HG03354 (cell line): ENCODE measurements around the gene MSX1.
"Not testable (repeated sequence)": the region's sequence is repeated elsewhere in the genome, so short reads cannot be mapped to it uniquely, and the experiment has no call there.

Experiments
- ATAC-seq: cut with Tn5 transposase; IDR thresholded peaks from one replicate; pipeline ENCODE4 v1.9.1; 2021; ENCODE audit warnings: mild to moderate bottlenecking; ENCODE audit not compliant: unreplicated experiment, poor library complexity, severe bottlenecking

The MSX1 gene

DNA sequence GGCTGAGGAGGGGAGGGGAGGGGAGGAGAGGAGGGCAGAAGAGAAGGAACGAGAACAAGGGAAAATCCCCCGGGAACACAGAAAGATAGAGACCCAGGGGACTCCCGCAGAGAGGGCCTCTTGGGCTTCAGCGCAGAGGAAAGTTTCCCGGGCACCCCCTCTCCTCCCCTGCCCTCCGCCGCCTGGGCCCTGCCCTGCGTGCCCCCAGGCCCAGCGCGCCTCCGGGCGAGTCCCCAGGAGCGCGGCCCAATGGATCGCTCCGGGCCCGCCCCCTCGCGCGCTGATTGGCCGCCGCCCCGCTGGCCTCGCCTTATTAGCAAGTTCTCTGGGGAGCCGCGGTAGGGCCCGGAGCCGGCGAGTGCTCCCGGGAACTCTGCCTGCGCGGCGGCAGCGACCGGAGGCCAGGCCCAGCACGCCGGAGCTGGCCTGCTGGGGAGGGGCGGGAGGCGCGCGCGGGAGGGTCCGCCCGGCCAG, at the start of gene MSX1:
MSX1 (plus strand) TSS at position 341 of the 474 bp plus-strand sequence. CDS start 235 bp downstream, outside the sequence.
- ATAC-seq, result peak; percentile 85

- ATAC-seq, result no peak
These were observed 49.2 kb upstream of the MSX1 start for GRCh38 chr4:4810092-4810774.

- no peak for ATAC-seq
These were observed 48.7 kb upstream of the MSX1 start for GRCh38 chr4:4810778-4811177.

GRCh38 chr4:4812145-4812794, 47.2 kb upstream of the MSX1 start:
- ATAC-seq, result no peak

- no peak for ATAC-seq
These were observed 40.9 kb upstream of the MSX1 start for GRCh38 chr4:4818415-4819212.

DNA sequence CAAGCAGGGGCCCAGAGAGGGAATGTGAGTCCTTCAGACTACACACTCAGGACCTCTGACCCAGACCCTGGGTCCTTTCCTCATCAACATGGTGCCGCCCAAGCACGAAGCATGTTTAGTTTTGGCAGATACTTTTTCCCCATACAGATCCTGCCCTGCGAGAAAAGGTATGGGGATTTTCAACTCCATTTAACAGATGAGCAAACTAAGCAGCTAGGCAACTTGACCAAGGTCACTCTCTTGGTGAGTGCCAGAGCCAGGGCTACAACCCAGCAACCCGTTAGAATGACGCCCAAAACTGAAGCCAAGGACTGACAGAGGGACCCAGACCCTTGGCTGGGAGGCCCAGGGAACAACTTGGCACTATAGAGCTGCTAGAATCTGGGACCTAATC, 40.3 kb upstream of the MSX1 start:
- no peak for ATAC-seq

DNA sequence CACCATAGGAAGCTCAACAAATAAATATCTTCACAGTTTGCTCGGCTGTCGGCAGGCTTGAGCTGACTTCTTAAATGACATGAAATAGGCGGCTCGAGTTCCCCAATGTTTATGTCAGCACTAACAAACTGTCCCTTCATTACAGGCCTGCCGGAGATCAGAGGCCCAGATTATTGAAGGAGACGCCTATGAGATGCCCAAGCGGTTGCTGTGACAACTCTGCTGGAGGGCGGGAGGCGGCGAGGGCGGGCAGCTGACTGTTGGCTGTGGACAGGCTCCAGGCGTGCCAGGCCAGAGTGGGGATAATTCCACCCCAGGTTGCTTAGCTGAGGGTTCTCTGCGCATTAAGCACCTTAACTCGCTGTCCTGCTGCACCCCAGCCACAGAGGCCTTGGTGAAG, 39.2 kb upstream of the MSX1 start:
- ATAC-seq, result no peak

- ATAC-seq, result no peak
These were observed 38.7 kb upstream of the MSX1 start for GRCh38 chr4:4820739-4821138.

- no peak for ATAC-seq
These were observed 37.9 kb upstream of the MSX1 start for GRCh38 chr4:4821577-4821976.

DNA sequence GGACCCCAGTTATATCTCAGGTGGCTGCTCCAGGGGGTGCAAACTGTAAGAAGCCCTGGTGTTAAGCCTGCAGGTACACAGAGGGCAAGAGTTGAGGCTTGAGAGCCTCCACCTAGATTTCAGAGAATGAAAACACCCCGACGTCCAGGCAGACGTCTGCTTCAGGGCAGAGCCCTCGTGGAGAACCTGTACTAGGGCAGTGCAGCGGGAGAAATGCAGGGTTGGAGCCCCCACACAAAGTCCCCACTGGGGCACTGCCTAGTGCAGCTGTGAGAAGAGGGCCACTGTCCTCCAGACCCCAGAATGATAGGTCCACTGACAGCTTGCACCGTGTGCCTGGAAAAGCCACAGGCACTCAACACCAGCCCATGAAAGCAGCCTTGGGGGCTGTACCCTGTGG, 37.2 kb upstream of the MSX1 start:
- ATAC-seq, result not testable (repeated sequence)

GRCh38 chr4:4823621-4824162, 35.8 kb upstream of the MSX1 start:
- no peak for ATAC-seq

DNA sequence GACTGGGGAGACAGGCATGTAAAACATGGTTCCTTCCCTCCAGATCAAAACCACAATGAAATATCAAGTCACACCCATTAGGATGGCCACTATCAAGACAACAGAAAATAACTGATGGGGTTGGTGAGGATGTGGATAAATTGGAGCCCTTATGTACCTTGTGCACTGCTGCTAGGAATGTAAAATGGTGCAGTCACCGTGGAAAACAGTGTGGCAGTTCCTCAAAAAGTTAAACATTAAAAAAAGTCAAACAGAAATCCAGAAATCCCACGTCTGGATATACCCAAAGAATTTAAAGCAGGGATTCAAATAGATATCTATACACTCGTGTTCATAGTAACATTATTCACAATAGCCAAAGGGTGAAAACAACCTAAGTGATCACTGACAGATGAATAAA, 35.2 kb upstream of the MSX1 start:
- ATAC-seq, result no peak

GRCh38 chr4:4825431-4825830, 34.0 kb upstream of the MSX1 start:
- ATAC-seq, result no peak

GRCh38 chr4:4829837-4830236, 29.6 kb upstream of the MSX1 start:
- ATAC-seq, result no peak

GRCh38 chr4:4831266-4831665, 28.2 kb upstream of the MSX1 start:
- no peak for ATAC-seq

- no peak for ATAC-seq
These were observed 27.6 kb upstream of the MSX1 start for GRCh38 chr4:4831825-4832224.

- ATAC-seq, result no peak
These were observed 23.4 kb upstream of the MSX1 start for GRCh38 chr4:4836044-4836443.

DNA sequence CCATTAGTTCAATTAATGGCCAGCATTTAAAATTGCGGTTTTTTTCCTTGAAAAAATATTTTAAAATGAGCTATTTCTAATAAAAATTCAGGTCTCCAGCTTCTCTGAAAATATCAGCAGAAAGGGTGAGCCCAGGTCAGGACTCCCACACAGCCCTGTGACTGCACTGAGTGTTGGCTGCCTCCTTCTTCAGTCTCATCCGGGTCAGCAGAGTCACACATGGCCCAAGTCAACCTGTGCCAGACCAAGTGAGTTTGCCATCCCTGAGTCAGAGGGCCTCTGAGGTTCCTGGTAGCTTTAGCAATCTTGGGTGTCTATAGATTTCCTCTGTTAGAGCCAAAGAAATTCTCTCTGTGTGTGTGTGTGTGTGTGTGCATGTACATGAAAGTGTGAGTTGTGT, 22.1 kb upstream of the MSX1 start:
- ATAC-seq, result no peak

GRCh38 chr4:4838051-4838935, 21.2 kb upstream of the MSX1 start:
- ATAC-seq, result no peak
